ENCODE results near the gene PEX5.
A peak's percentile ranks its signal among the peaks of the same experiment; 100 is the strongest.

Gene PEX5

DNA sequence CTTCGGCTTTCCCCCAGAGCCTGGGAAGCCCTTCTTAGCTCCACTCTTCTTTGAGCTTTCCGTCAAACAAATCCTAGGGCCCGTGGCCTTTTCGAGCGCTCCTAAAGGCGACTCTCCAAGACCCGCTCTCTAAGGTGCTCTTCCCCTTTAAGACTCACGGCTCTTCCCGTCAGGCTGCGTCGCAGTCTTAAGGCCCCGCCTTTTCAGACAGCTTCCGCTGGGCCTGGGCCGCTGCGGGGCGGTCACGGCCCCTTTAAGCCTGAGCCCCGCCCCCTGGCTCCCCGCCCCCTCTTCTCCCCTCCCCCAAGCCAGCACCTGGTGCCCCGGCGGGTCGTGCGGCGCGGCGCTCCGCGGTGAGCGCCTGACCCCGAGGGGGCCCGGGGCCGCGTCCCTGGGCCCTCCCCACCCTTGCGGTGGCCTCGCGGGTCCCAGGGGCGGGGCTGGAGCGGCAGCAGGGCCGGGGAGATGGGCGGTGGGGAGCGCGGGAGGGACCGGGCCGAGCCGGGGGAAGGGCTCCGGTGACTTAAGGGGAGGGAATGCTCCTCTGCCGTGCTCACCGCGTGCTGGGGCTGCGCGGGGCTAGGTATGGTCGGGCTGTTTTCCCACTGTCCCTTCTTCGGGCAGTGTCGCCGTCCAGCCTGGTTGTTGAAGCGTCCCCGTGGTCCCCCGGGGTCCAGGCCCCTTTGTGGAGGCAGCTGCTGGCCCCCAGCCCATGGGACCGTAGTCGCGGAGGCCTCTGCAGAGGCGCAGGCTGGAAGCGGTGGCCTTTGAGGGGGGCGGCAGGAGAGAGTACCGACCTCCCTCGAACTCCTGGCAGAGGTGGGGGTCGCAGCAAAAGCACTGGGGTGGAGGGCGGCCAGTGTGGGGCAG is at the start of gene PEX5:
PEX5 (plus strand) TSS at position 289 of the 870 bp plus-strand sequence. CDS start 692 bp downstream, outside the sequence.
- DNase-seq: peak; percentile 70

DNA sequence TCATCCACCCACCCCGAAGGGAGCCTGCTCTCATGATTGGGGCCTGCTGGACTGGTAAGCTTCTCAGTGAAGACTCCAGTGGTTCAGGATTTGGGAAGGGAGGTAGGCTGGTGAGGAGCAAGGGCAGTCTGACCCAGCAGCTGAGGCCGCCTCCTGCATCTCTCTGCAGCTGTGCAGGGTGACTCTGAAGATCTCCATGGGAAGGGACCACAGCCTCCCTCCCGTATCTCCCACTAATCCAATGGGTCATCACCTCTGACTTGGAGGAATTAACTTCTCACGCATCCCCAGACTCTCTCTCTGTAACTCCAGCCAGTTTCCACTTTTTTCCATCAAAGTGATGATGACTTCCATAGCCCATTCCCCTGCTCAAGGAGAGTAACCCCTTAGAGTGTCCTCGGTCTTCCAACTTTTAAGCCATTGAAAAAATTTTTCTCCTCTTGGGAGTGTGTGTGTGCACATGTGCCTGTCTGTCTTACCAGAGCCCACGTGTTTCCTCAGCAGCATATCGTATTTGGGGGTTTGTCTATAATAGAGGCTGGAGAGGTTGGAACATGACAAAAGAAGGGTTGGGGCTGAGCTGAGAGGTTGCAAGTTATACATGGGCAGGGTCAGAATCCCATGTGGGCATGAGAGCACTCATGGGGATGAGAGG is 48.0 kb upstream of the PEX5 start:
- DNase-seq: no peak

DNA sequence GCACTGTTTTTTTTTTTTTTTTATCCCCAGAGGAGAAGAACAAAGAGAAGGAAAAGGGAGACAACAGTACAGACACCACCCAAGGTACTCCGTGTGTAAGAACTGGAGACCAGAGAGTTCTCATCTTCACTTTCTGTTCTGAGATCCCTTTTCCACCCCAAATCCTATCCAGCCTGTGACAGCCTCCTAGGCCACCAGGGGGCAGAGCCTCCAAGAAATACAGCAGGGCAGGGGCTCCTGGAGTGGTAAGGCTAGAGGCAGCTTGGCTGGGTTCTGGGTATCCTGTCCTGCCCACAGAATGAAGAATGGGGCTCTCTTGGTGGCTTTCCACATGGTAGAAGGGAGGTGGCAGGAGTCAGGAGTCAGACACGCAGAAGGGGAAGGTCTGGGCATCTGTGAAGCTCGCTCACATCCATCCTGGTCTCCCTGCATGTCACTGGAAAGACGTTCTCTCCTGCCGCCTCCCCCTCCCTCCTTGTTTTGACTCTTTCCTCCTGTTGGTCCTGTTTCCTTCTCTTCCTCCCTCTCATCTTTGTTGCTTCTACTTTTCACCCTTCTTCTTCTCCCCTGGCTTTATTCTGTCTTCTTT is 47.3 kb upstream of the PEX5 start:
- no peak for DNase-seq

DNA sequence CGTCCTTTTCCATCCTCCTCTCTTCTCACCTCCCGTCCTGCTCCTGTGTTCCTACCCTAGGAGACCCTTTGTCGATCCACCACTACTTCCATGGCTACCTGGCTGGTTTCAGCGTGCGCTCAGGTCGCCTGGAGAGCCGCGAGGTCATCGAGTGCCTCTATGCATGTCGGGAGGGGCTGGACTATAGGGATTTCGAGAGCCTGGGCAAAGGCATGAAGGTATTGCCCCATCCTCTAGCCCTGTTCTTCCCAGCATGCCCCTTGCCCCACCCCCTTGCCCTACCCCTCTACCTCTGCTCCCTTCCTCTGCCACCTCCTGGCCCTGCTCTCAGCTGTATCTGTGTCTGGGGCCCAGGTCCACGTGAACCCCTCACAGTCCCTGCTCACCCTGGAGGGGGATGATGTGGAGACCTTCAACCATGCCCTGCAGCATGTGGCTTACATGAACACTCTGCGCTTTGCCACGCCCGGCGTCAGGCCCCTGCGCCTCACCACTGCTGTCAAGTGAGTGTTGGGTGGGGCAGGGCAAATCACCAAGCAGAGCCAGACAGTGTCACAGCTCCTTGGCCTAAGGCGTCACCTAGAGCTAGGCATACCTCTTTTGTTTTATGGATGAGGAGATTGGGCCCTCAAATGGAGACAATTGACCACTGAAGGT is 46.5 kb upstream of the PEX5 start:
- no peak for DNase-seq

DNA sequence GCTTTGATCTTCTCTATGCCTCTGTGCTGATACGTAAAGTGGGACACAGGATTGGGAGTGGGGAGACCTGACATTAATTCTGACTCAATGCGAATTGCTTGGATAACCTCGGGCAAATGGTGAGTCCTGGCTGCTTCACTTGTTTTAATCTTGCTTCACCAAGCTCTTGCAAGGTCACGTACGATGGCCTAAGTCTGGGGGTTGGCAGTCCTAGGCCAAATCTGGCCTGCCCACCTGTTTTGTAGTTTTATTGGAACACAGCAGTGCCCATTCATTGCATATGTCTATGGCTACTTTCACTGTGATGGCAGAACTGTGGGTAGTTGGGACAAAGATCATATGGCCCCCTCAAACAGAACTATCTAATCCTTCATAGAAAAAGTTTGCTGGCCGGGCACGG is 45.9 kb upstream of the PEX5 start:
- DNase-seq: no peak

DNA sequence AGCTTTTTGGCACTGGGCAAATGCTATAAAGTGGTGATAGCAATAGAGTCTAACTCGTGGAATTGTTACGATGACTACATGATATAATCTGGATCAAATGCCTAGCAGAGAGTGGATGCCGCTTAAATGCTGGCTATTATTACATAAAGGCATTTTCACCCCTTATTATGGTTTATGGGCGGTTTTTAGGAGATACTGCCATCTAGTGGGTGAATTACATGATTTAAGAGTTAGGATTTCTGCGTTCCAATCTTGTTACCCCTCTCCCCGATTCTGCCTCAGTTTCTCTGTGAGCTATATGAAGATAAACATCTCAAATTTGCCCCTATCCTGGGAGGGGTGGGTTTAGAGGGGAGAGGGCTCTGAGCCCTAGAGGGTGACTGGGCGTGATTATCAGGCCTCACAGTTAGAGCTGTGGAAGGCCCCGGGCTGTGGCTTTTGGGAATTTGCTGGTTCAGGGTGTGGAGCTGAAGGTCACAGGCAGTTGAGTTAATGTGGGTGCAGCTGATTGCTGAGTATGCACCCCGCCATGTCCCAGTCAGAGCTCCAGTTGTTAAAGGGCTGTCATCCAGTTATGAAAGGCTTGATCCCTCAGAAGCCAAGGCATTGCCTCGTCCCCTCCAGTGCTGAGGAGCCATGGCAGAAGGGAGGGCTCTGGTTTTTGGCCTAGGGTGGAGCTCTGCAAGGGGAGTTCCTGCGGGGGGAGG is 44.9 kb upstream of the PEX5 start:
- DNase-seq: no peak

DNA sequence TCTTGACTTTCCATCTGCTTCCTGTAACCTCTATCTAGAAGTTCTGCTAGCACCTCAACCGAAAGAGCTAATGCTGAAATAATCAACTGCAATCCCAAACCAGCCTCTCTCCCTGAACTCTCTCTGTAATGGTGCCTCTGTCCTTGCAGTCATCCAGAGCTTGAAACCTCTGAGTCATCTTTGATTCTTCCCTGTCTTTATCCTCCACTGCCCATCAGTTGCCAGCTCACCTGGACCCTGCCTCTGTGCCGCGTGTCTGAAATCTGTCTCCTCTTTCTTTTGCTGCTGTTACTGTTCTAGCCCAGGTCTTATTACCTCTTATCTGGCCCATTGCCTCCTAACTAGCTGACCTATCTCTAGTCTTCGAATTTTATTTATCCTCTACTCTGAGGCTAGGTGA is 43.8 kb upstream of the PEX5 start:
- no peak for DNase-seq

DNA sequence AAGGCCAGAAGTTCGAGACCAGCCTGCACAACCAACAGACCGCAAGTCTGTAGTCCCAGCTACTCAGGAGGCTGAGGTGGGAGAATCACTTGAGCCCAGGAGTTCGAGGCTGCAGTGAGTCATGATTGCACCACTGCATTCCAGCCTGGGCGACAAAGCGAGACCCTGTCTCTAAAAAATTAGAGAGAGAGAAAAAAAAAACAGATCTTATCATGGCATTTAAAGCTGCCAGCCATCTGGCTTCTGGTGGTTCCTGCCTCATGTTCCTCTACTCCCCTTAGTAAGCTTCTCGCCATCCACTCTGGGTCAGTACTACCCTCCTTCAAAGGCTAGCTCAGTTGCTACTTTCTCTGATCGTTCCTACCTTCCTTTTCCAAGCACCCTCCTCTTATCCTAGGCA is 43.3 kb upstream of the PEX5 start:
- DNase-seq: no peak

DNA sequence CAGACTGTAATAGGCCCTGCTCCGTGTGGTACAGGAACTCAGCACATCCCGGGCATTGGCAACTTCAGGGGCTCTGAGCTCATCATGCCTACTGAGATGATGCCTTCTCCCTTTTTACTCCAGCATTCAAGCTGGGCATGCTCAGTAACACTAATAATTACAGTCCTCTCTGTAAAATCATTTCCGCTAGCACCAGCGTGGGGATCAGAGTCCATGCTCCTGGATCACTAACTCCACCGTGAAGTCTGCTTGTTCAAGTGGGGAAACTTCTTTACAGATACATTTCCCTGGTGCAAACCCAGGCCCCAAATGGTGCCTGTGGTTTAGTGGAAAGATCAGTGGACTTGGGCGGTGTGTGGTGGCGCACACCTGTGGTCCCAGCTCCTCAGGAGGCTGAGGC is 42.6 kb upstream of the PEX5 start:
- no peak for DNase-seq

DNA sequence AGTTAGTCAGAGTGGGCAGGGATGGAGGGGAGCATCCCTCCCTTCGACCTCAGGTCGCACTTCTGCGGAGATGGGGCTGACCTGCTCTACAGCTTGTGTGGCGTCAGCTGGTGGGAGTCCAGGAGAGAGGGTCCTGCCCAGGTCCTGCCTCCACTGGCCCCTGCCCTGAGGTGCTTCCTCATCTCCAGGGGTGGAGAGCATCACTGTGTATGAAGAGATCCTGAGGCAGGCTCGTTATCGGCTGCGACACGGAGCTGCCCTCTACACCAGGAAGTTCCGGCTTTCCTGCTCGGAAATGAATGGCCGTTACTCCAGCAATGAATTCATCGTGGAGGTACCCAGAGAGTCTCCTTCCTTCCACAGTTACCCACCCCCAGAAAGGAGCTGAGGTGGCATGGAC is 39.1 kb upstream of the PEX5 start:
- no peak for DNase-seq

DNA sequence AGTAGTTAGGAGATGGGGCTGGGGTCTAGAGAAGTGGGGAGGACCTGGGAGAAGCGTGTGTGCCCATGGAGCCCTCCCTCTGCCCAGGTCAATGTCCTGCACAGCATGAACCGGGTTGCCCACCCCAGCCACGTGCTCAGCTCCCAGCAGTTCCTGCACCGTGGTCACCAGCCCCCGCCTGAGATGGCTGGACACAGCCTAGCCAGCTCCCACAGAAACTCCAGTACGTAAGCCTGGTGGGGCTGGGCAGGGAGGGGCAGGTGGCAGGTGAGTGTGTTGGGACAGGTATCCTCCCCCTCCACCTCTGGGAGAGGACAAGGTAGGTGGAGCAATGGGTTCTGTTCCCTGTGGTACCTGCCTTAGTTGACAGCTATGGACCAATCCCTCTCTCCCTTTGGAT is 38.6 kb upstream of the PEX5 start:
- no peak for DNase-seq

DNA sequence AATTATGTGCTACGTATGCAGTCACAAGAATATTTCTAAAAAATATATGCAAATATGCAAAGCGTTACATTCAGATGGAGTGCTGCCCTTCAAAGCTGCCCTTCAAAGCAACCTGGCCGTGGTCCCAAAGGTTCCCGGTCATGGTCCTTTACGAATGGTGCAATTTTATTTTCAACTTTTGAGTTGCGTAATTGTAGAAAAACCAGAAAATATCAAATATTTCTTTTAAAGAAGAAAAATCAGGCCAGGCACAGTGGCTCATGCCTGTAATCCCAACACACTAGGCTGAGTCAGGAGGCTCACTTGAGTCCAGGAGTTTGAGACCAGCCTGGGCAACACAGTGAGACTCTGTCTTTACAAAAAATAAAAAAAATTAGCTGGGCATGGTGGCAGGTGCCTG is 38.0 kb upstream of the PEX5 start:
- DNase-seq: no peak

DNA sequence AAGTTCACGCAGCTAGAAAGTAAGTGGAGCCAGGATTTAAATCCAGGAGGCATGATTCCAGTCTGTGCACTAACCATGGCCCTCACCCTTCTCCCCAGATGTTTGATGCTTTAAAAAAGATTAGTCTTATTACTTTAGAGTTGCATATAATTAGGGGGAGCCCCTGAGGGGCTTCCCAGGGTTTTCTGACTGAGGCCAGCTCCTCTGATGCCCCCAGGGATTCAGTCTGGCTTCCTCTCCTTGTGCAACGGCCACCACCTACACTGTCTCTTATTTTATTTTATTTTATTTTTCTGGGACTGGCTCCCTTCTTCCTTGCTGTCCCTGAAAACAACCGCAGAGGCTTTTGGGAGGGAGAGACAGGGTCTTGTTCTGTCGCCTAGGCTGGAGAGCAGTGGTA is 36.7 kb upstream of the PEX5 start:
- DNase-seq: no peak

DNA sequence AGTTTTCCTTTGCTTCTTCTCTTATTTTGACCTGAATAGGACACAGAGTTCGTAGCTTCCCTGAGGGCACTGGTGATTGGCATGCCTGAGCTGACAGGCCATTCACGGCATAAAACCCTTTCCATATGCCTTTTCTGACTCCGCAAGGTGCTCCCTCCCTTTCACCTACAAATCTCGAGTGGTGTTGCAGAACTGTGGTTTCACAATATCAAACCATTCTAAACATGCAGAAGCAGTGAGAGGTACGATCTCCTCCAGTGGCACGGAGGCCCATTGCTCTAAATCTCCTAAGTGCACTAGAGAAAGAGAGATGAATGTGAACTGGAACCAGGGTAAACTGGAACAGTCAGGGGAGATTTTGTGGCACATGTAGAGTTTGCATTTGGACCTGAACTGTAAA is 35.4 kb upstream of the PEX5 start:
- DNase-seq: no peak

DNA sequence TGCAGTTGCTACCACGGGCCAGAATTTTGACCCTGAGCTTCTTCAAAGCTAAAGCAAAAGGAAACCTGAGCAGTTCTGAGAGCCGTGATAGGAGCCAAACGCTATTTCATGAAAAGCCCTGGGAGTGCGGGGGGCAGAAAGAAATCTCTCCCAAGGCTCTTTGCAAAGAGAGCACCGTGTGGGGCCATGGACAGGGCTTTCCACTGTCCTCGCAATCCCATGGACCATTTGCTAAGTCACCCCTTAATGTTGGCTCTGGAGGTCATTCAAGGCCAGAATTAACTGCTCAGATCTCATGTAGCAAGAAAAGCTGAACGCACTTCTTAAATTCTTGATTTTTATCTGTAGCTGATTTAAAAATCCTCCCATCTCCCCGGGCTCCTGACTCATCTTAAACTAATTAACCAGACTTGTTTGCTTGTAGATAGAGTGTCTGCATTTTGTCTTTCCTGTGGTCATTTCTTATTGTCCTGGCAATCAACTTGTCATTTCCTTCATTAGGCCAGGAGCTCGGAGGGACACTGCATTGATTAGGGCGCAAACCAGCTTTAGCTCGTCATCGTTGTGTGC is 34.5 kb upstream of the PEX5 start:
- DNase-seq: no peak

DNA sequence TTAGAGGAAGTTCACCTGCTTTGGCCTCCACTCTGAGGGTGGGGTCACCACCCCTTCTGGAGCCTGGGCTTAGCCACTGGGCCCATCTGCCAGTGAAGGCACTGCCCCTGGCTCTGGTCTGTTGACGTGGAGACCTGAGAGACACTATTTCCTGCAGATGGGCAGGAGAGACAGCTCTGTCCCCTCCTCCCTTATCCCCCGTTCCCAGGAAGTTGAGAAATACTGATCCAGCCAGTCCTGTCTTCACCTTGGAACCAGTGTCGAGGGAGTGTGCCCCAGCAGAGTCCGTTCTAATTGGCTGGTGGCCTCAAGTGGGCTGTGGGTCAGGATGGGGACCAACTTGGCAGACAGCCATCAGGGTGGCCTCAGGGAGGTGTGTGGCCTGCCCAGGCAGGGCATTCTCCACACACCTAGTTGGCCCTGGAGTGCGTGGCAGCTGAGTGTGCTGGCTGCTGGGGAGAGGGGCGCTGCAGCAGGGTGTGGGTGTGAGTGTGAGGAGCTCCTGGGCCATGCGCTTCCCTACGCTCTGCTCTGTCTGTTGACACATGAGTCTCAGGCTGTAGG is 33.9 kb upstream of the PEX5 start:
- DNase-seq: no peak

DNA sequence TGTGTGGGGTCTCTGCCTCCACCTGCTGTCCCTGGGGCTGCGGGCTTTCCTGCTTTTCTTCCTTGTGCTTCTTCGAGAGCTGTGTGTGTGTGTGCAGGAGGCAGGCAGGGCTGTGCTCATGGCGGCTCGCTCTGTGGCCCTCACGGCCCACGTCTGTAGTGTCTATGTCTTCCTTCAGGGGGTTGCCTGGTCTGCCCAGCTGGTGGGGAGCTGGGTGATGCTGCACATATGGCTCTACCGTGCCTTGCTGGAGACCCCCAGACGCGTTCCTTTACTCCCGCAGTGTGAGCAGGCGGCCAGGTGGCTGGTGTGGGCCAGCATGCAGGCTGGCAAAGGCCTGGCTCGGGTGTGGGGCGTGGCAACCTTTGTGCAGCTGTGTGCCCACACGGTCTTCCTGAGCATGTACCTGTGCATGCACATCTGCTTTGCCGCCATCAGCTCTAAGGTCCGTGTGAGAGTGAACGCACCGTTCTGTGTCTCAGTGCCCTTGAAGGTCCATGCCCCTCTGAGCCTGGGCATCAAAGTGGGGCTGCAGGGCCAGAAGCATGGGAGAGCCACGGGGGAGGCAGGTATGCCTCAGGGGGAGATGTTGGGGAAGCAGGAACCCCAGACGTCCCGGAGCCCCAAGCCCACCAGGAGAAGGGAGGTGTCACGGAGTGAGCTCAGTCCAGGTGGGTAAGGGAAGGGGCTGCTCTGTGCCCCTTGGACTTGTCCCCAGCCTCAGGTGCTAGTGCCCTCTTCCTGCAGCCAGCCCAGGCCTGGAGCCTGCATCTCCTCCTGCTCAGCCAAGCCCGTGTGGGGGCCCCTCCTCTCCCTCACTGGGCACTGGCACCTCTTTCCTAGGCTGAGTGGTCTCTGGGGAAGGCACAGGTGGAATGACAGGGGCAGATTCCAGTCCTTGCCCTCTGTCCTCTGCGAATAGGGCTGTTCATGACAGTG is 33.0 kb upstream of the PEX5 start:
- no peak for DNase-seq

DNA sequence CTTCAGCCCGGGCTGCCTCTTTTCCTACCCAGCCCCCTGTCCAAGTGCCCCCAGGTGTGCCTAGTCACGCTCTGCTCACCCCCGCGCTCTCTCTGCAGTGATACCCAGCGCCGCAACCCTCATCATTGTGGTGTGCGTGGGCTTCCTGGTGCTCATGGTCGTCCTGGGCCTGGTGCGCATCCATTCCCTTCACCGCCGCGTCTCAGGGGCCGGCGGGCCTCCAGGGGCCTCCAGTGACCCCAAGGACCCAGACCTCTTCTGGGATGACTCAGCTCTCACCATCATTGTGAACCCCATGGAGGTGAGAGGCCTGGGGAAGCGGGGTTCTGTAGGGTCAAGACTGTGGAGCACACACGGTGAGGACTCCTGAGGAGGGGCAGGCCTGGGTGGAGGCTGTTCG is 32.1 kb upstream of the PEX5 start:
- DNase-seq: no peak

DNA sequence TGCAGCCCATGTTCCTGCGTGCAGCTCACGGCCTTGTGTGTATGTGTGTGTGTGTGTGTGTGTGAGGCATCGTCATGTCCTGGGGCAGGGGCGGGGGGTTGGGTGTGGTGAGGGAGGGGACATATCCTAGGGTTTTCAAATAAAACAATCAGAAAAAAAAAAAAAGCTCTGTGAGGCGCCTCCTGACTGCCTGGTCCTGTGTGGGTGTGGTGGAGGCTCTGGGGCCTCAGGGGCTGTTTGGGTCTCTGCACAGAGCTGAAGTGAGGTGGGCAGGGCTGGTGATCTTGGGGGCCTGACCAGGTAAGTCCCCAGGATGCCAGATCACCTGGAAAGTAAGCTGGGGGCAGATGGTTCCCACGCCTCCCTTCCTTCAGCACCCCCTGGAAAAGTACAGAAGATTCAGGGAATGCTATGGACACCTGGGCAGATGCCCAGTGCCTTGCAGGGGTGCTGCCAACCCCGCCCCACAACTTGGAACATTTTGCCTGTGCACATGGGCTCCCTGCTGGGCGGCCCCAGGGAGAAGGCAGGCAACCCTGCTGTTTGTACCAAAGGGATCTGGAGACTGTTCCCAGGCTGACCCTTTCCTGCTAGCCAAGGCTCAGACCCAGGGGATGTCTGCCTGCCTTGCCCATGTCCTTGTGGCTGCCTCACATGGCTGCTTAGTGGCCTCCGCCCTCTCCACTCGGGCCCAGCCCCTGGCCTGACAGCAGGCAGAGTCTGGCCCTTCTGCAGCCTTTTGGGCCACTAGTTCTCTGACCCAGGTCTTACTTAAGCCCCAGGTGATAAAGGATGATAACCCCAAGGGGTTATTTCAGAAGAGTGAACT is 30.5 kb upstream of the PEX5 start:
- no peak for DNase-seq

DNA sequence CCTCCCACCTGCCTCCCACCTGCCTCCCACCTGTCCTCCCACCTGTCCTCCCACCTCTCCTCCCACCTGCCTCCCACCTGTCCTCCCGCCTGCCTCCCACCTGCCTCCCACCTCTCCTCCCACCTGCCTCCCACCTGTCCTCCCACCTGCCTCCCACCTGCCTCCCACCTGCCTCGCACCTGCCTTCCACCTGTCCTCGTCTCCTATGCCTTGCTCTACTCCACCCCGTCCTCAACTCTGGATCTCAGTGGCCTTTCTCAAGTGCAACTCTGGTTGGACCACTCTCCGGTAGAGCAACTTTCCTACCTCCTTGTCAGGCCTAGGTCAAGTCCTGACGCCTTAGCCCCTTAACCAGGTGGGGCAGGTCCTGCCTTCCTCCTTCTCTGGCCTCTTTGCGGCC is 29.3 kb upstream of the PEX5 start:
- DNase-seq: no peak

Data from NCI-H1436 treated with DMSO at 0.1 percent for 48 hours (cell line).